Activated CD8-positive, alpha-beta memory T cell treated with anti-CD3 and anti-CD28 coated beads, Interleukin-2, amount 10 ng/mL, durations not matched to agents 7 days and 5 days (primary cell): ENCODE measurements around the gene FUT2. TPM values are rescaled to one million over a fixed set of nuclear protein-coding genes. Genes with fewer than 3 reads are reported as not detected.
A peak's percentile ranks its signal among the peaks of the same experiment; 100 is the strongest.
"Not testable (repeated sequence)": the region's sequence is repeated elsewhere in the genome, so short reads cannot be mapped to it uniquely, and the experiment has no call there.

ENCODE experiments used
- ATAC-seq: fragments of 150-1000 bp; cut with Tn5 transposase; one replicate; pipeline ENCODE4 v1.10.0; 2021; ENCODE audit warnings: moderate library complexity
- CTCF ChIA-PET: fragments of 350-600 bp; sonication (Branson Sonifier 250); formaldehyde crosslinking; loops from one replicate; lab custom pipeline; 2021; ENCODE audit warnings: antibody characterized with exemption; lab: Charles Lee
- DNase-seq: peaks from one replicate; pipeline ENCODE4 v3.0.0-alpha.2; 2020
- H3K27ac Mint-ChIP-seq: one replicate; pipeline ENCODE4 v1.8.0; 2021; ENCODE audit warnings: mild to moderate bottlenecking, mixed read lengths
- H3K27me3 Mint-ChIP-seq: one replicate; pipeline ENCODE4 v1.8.0; 2021; ENCODE audit warnings: mixed read lengths
- H3K36me3 Mint-ChIP-seq: one replicate; pipeline ENCODE4 v1.8.0; 2021; ENCODE audit warnings: mild to moderate bottlenecking, mixed read lengths
- H3K4me1 Mint-ChIP-seq: one replicate; pipeline ENCODE4 v1.8.0; 2021; ENCODE audit warnings: mixed read lengths
- H3K4me3 Mint-ChIP-seq: one replicate; pipeline ENCODE4 v1.8.0; 2021; ENCODE audit warnings: mild to moderate bottlenecking, moderate library complexity, mixed read lengths
- H3K9me3 Mint-ChIP-seq: one replicate; pipeline ENCODE4 v1.8.0; 2022; ENCODE audit warnings: low read depth, mixed read lengths
- total RNA-seq, 2 experiments: library from RNA; stranded (reverse); gene quantifications; one replicate each; pipeline ENCODE4 v1.2.3, GENCODE V29; 2021

The FUT2 gene
- not detected for total RNA-seq

DNA sequence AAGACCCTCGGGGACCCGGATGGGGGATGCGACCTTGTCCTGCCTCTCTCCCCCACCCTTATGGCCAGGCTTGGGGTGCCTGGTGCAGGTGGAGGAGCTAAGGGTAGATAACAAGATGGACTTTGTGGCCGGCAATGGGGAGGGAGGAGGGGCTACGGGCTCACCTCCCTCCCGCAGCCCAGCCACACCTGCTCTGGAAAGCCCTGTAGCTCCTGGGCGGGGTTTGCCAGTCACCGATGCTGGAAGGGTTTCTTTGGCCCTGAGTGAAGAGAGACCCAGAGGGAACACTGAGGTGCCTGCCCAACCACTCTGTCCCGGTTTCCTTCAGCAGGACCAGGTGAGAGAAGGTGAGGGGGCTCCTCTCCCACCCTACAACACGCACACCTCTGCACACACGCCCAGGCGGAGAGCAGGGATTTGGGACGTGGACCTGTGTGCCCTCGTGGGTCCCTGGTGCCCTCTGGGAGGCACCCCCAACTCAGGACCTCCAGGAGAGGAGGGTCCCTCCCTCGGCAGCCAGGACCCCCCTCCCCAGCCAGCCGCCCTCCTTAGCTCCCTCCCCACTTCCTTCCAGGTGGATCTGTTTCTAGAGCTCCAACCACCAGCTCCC, at the start of gene FUT2:
TSS of gene FUT2 (plus strand) at position 229 of the 610 bp plus-strand sequence. CDS start 6,986 bp downstream, outside the sequence.
- Mint-ChIP-seq H3K36me3 (no peaks in the 10 kb centered on the region), H3K27me3 (peaks cover 16% of the 10 kb centered on the region), H3K4me1 (peaks cover 5% of the 10 kb centered on the region), H3K4me3 (no peak within 1 kb of the TSS), H3K27ac (no peak within 1 kb of the TSS), H3K9me3 (no peaks in the 10 kb centered on the region)
- CTCF ChIA-PET, result interaction anchor here (1.5 to 1.6 kb wide), 2 partner anchors 20 to 21 kb away, joined by 4 to 5 read pairs; no protein-coding TSS in a partner anchor
- DNase-seq (no peak), ATAC-seq (no peak)

DNA sequence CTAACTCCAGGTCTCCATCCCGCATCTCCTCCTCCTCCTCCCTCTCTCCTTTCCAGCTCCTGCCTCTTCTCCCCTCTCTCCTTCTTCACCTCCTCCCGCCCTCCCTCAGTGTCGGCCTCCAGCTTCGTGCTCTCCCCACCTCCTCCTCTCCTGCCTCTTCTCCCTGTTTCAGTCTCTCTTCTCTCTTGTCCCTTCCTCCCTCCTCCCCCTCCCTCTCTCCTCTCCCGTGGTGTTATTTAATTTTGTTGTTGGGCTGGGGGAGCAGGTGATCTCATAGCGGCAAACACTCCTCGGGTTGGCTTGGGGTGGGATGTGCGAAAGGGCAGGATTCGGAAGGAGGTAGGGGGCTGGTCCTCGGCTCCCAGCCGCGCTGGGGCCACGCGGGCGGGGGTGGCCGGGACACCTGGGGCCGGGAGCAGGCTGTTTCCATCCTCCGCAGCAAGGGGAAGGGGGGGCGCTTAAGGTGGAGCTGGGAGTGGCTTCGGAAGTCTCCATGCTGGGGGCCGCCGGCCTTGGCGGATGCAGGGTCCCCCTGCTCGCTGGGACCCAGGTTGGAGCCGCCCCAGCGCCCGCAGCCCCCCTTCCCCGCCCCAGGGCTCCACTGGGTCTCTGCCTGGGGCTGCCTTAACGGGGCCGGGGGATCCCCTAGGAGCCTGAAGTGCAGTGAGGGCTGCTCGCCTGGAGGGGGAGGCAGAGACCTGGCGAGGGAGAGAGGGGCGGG, 49.6 kb upstream of the FUT2 start, which contains the start of gene CA11:
TSS of gene CA11 (minus strand) at position 187 of the 721 bp plus-strand sequence. CDS start 555 bp downstream, outside the sequence.
- ATAC-seq (peak; percentile 90), DNase-seq (peak; percentile 94)
- Mint-ChIP-seq H3K36me3 (no peaks in the 10 kb centered on the region), H3K27ac (peak within 1 kb of the TSS; percentile 77), H3K9me3 (no peaks in the 10 kb centered on the region), H3K4me3 (peak within 1 kb of the TSS; percentile 74), H3K4me1 (peaks cover 33% of the 10 kb centered on the region), H3K27me3 (peaks cover 2% of the 10 kb centered on the region)
- CTCF ChIA-PET, result interaction anchor here (0.7 to 3.9 kb wide), 29 partner anchors 9 to 347 kb away, joined by 3 to 27 read pairs (median 5); partner anchors contain the start of genes BCAT2, DBP, HSD17B14 and RASIP1

DNA sequence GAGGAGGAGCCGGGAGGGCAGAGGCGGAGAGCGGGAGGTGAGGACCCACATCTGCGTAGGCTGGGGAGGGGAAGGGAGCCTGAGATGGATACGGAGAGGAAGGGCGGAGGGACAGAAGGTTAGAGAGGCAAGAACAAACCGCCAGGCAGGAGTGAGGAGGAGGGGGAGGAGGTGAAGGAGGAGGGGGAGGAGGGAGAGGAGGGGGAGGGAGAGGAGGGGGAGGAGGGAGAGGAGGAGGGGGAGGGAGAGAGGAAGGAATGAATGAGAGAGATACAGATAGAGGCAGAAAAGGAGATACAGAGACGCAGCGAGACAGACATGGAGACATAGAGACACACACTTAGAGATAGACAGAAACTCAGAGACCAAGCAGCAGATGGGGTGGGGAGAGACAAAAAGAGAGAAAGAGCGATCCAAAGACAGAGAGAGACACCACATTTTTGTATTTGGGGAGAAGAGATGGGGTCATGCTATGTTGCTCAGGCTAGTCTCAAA, 49.0 kb upstream of the FUT2 start:
- ATAC-seq, result no peak
- H3K4me1 Mint-ChIP-seq, result peaks cover 33% of the 10 kb centered on the region

DNA sequence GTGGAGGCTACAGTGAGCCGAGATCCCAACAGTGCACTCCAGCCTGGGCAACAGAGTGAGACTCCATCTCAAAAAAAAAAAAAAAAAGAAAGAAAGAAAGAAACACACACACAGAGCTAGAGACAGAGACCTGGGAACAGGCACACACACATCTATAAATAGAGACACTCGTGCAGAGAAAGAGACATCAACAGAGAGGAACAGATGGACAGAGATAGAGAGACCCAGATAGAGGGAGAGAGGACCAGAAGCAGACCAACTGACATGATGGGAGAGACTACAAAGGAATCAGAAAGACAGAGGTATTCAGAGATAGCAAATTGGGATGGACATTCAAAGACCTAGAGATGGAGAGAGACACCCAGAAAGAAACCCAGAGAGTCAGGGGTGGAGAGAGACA, 47.6 kb upstream of the FUT2 start:
- H3K4me3 Mint-ChIP-seq, result no peak overlapping the region
- DNase-seq (no peak), ATAC-seq (no peak)
- H3K9me3 Mint-ChIP-seq, result no peaks in the 10 kb centered on the region
- H3K27me3 Mint-ChIP-seq, result no peaks in the 10 kb centered on the region
- H3K36me3 Mint-ChIP-seq, result no peaks in the 10 kb centered on the region
- H3K4me1 Mint-ChIP-seq, result peaks cover 38% of the 10 kb centered on the region
- H3K27ac Mint-ChIP-seq, result no peak overlapping the region
- CTCF ChIA-PET, result interaction anchor here (1.2 kb wide), 1 partner anchor 322 kb away, joined by 3 read pairs; no protein-coding TSS in a partner anchor

More for the DNA sequence above, 49.0 kb upstream of the FUT2 start:
- peak overlapping the region; percentile 77 for H3K27ac Mint-ChIP-seq
- CTCF ChIA-PET, result interaction anchor here (0.9 to 3.9 kb wide), 10 partner anchors 10 to 324 kb away, joined by 3 to 27 read pairs (median 6); partner anchors contain the start of genes DBP and RASIP1
- no peak for DNase-seq
- peak overlapping the region; percentile 42 for H3K4me3 Mint-ChIP-seq
- H3K36me3 Mint-ChIP-seq, result no peaks in the 10 kb centered on the region
- no peaks in the 10 kb centered on the region for H3K27me3 Mint-ChIP-seq
- H3K9me3 Mint-ChIP-seq, result no peaks in the 10 kb centered on the region

DNA sequence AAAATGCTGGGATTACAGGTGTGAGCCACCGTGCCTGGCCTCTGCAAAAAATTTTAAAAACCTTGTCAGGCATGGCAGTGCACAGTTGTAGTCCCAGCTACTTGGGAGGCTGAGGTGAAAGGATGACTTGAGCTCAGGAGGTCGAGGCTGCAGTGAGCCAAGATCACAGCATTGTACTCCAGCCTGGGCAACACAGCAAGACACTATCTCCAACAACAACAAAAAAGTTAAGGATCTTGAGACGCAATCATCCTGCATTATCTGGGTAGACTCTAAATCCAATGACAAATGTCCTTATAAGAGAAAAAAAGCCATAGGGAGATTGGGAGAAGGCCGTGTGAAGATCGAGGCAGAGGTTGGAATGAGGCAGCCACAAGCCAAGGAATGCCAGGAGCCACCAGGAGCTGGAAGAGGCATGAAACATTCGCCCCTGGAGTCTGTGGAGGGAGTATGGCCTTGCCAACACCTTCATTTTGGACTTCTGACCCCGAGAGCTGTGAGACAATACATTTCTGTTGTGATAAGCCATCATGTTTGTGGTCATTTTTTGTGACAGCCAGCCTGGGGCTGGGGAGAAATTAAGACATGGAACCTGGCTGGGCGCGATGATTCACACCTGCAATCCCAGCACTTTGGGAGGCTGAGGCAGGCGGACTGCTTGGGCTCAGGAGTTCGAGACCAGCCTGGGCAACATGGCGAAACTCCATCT, 44.6 kb upstream of the FUT2 start:
- Mint-ChIP-seq H3K27me3 (no peaks in the 10 kb centered on the region), H3K36me3 (no peaks in the 10 kb centered on the region), H3K4me1 (peaks cover 28% of the 10 kb centered on the region), H3K9me3 (no peaks in the 10 kb centered on the region), H3K4me3 (no peak overlapping the region), H3K27ac (no peak overlapping the region)
- ATAC-seq (no peak), DNase-seq (no peak)
- CTCF ChIA-PET, result no interaction called here

DNA sequence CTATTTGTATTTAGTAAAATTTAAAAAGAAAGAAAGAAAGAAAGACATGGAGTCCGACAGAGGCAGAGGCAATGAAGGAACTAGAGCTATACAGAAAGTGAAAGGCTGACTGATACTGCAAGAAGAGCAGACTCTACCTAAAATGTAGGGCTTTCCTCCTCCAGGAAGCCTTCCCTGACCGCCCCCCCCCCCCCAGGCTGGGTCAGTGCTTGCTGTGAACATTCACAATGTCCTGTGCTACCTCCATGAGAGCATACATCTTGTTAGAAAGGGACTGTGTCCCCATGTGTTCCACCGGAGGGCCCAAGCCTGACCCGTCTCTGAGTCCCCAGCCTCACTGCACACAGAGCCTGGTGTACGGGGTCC, 44.1 kb upstream of the FUT2 start:
- no peaks in the 10 kb centered on the region for H3K9me3 Mint-ChIP-seq
- H3K36me3 Mint-ChIP-seq, result no peaks in the 10 kb centered on the region
- peaks cover 25% of the 10 kb centered on the region for H3K4me1 Mint-ChIP-seq
- no peak overlapping the region for H3K27ac Mint-ChIP-seq
- no peaks in the 10 kb centered on the region for H3K27me3 Mint-ChIP-seq
- ATAC-seq, result no peak
- DNase-seq, result no peak
- CTCF ChIA-PET, result no interaction called here
- H3K4me3 Mint-ChIP-seq, result no peak overlapping the region

DNA sequence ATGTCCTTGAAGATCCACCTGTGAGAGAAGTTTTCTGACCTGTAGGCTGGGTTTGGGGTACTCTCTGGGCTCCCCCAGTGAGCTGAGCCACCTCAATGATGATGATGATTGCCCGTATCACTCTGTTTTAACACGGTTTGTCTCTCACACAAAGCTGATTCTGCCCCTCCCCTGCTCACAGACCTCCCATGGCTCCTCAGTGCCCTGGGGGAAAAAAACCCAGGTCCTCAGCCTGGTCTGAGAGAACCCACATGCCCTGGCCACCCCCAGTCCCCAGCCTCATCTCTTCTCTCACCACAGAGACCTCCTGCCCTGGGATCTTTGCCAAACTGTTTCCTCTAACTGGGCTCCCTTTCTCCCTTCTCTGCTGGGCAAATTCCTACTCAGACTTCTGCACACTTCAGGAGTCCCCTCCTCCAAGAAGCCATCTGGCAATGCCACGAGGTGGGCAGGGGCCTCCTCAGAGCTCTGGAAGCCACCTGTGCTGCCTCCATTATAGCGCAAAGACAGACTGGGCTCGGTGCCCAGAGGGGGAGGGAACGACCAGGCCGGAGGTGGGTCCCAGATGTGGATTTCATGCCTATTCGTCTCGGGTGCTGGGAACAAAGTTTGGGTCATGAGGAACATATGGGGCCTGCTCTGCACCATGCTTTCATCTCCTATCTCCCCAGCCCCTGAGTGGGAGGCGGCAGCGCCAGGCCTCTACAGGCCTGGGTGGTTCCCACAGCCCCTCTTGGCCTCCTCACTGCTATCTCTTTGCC, 41.3 kb upstream of the FUT2 start:
- Mint-ChIP-seq H3K4me3 (no peak overlapping the region), H3K4me1 (peaks cover 13% of the 10 kb centered on the region), H3K27ac (no peak overlapping the region), H3K36me3 (no peaks in the 10 kb centered on the region), H3K27me3 (peaks cover 5% of the 10 kb centered on the region), H3K9me3 (no peaks in the 10 kb centered on the region)
- CTCF ChIA-PET, result no interaction called here
- ATAC-seq, result no peak
- DNase-seq, result no peak

DNA sequence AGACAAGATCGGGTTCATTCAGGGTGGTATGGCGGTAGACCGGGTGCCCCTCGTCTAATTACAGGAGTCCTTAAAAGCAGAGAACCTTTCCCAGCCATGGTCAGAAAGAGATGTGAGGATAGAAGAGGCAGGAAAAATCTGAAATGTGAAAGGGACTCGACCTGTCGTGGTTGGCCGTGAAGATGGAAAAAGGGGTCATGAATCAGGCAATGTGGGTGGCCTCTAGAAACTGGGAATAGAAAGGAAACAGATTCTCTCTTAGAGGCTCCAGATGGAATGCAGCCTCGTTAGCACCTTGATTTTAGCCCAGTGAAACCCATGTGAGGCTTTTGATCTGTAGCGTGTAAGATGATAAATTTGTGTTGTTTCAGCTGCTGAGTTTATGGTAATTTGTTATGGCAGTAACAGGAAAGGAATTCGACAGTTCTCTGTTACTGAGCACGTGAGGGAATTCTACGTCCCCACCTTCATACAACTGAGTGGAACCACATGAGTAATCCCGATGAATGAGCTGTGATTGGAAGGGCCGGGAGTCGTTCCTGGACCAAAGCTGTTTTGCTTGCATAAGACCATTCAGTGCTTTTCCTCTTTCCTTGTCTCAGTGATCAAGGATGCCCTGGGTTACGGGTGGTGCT, 38.8 kb upstream of the FUT2 start:
- Mint-ChIP-seq H3K27ac (no peak overlapping the region), H3K4me3 (no peak overlapping the region), H3K36me3 (no peaks in the 10 kb centered on the region), H3K27me3 (peaks cover 5% of the 10 kb centered on the region), H3K9me3 (no peaks in the 10 kb centered on the region), H3K4me1 (peaks cover 16% of the 10 kb centered on the region)
- CTCF ChIA-PET, result no interaction called here
- DNase-seq (no peak), ATAC-seq (no peak)

DNA sequence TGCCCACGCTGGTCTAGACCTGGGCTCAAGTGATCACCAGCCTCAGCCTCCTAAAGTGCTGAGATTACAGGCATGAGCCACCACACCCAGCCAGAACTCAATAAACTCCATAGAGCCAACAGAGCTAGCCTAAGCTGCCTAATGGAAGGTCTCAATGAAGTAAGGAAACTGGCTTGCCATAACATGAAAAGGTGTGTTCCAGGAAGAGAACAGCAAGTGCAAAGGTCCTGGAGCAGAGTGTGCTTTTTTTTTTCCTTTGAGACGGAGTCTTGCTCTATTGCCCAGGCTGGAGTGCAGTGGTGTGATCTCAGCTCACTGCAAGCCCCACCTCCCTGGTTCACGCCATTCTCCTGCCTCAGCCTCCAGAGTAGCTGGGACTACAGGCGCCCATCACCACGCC, 37.9 kb upstream of the FUT2 start:
- H3K9me3 Mint-ChIP-seq, ATAC-seq, CTCF ChIA-PET, H3K27ac Mint-ChIP-seq, H3K27me3 Mint-ChIP-seq, H3K4me3 Mint-ChIP-seq, H3K36me3 Mint-ChIP-seq, DNase-seq: not testable (repeated sequence)
- H3K4me1 Mint-ChIP-seq, result peaks cover 12% of the 10 kb centered on the region

DNA sequence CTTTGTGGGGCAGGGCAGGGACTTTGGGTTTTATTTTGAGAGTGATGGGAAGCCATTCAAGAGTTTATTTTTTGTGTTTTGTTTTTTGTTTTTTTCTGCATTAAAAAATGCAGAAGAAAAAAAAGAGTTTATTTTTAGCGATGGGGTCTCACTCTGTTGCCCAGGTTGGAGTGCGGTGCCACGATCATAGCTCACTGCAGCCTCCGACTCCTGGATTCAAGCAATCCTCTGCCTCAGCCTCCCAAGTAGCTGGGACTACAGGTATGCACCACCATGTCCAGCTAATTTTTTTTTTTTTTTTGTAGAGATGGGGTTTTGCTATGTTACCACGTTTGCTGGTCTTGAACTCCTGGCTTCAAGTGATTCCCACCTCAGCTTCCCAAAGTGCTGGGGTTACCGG, 37.3 kb upstream of the FUT2 start:
- no peak for DNase-seq
- CTCF ChIA-PET, result no interaction called here
- H3K4me3 Mint-ChIP-seq, result no peak overlapping the region

DNA sequence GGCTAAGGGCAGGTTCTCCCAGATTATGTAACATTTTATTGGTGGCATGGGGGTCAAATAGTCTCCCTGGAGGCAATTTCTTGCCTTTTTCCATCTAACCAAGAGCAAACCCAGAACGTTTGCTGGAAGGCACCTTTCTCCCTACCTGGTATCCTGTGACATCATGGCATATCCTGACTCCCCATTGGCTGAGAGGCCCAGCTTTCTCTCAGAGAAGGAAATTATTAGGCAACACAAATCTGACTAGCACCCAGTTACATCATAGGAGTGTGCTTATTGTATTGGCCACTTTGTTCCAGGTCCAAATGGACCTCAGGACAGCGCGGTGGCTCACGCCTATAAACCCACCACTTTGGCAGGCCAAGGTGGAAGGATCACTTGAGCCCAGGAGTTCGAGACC, 36.0 kb upstream of the FUT2 start:
- Mint-ChIP-seq H3K27me3 (peaks cover 5% of the 10 kb centered on the region), H3K9me3 (no peaks in the 10 kb centered on the region), H3K36me3 (no peaks in the 10 kb centered on the region), H3K4me3 (no peak overlapping the region), H3K4me1 (peaks cover 10% of the 10 kb centered on the region), H3K27ac (no peak overlapping the region)
- ATAC-seq (no peak), DNase-seq (no peak)
- CTCF ChIA-PET, result interaction anchor here (1.1 kb wide), 1 partner anchor 14 kb away, joined by 5 read pairs; the partner anchor contains the start of gene CA11

More for the DNA sequence above, 37.3 kb upstream of the FUT2 start:
- H3K27ac Mint-ChIP-seq, result no peak overlapping the region
- no peaks in the 10 kb centered on the region for H3K36me3 Mint-ChIP-seq
- H3K27me3 Mint-ChIP-seq, result peaks cover 5% of the 10 kb centered on the region
- peaks cover 10% of the 10 kb centered on the region for H3K4me1 Mint-ChIP-seq
- no peaks in the 10 kb centered on the region for H3K9me3 Mint-ChIP-seq
- ATAC-seq, result no peak
